NCI-H69 (cell line): ENCODE measurements around the gene SLC26A11.
A peak's percentile ranks its signal among the peaks of the same experiment; 100 is the strongest.

ENCODE experiments used
- DNase-seq: peaks from one replicate; lab custom pipeline; 2025; lab: John Stamatoyannopoulos, UW

The SLC26A11 gene

GRCh38 chr17:80220054-80220735 lies at the start of gene SLC26A11, which contains the start of gene SGSH:
Gene SLC26A11, plus strand, starts transcription at chr17:80220427. Its CDS starts 1,134 bp downstream, at chr17:80221561.
Gene SGSH, minus strand, starts transcription at chr17:80220333. Its CDS starts 20 bp downstream, at chr17:80220313.
- DNase-seq: peak; percentile 86

GRCh38 chr17:80171681-80172080 lies 48.5 kb upstream of the SLC26A11 start:
- DNase-seq: no peak

- DNase-seq: no peak
Measured at GRCh38 chr17:80173126-80173525, 47.1 kb upstream of the SLC26A11 start.

GRCh38 chr17:80173916-80174315 lies 46.3 kb upstream of the SLC26A11 start:
- no peak for DNase-seq

- DNase-seq: no peak
Measured at GRCh38 chr17:80176757-80177156, 43.5 kb upstream of the SLC26A11 start.

GRCh38 chr17:80177986-80178595 lies 42.1 kb upstream of the SLC26A11 start:
- no peak for DNase-seq

GRCh38 chr17:80180192-80180591 lies 40.0 kb upstream of the SLC26A11 start:
- DNase-seq: no peak

- DNase-seq: no peak
Measured at GRCh38 chr17:80181431-80181830, 38.8 kb upstream of the SLC26A11 start.

- no peak for DNase-seq
Measured at GRCh38 chr17:80182118-80182844, 37.9 kb upstream of the SLC26A11 start.

- DNase-seq: no peak
Measured at GRCh38 chr17:80182845-80183223, 37.4 kb upstream of the SLC26A11 start.

- peak; percentile 19 for DNase-seq
Measured at GRCh38 chr17:80183581-80184422, 36.4 kb upstream of the SLC26A11 start.

- DNase-seq: no peak
Measured at GRCh38 chr17:80184423-80184714, 35.9 kb upstream of the SLC26A11 start.

GRCh38 chr17:80185968-80186367 lies 34.3 kb upstream of the SLC26A11 start:
- no peak for DNase-seq

GRCh38 chr17:80187090-80187489 lies 33.1 kb upstream of the SLC26A11 start:
- DNase-seq: no peak

GRCh38 chr17:80187515-80187941 lies 32.7 kb upstream of the SLC26A11 start:
- DNase-seq: no peak

GRCh38 chr17:80189611-80190010 lies 30.6 kb upstream of the SLC26A11 start:
- no peak for DNase-seq

- no peak for DNase-seq
Measured at GRCh38 chr17:80190716-80191115, 29.5 kb upstream of the SLC26A11 start.

GRCh38 chr17:80191192-80191591 lies 29.0 kb upstream of the SLC26A11 start:
- no peak for DNase-seq

GRCh38 chr17:80191865-80192661 lies 28.2 kb upstream of the SLC26A11 start:
- no peak for DNase-seq

GRCh38 chr17:80195141-80195540 lies 25.1 kb upstream of the SLC26A11 start:
- DNase-seq: no peak
